Lower leg skin (tissue), 4 donors: ENCODE measurements around the gene GPHA2. TPM values are rescaled to one million over a fixed set of nuclear protein-coding genes. Genes with fewer than 3 reads are reported as not detected.

Source experiments
- DNase-seq, 2 donors: peaks; one replicate each; pipeline ENCODE4 v3.0.0-alpha.2; 2019; ENCODE audit warnings: low spot score in 2 of 2
- H3K4me3 ChIP-seq: fragments of 200-600 bp; sonication (generic); 2 replicates; pipeline ENCODE4 v1.5.1; 2017; ENCODE audit warnings: mild to moderate bottlenecking, low read depth; ENCODE audit not compliant: poor library complexity, severe bottlenecking
- CTCF ChIP-seq, 3 donors: fragments of 450-650 bp; IDR thresholded peaks; one replicate each; pipeline ENCODE4 v1.5.1; 2016; ENCODE audit warnings: antibody characterized with exemption in 3 of 3, mild to moderate bottlenecking in 3 of 3, moderate library complexity in 2 of 3
- POLR2A ChIP-seq, 2 donors: fragments of 450-650 bp; IDR thresholded peaks; one replicate each; pipeline ENCODE4 v1.6.1; 2016 to 2017; ENCODE audit warnings: antibody characterized with exemption in 2 of 2, mild to moderate bottlenecking in 1 of 2, moderate library complexity in 1 of 2
- WGBS, 2 donors: methylation state at CpG; one replicate each; pipeline ENCODE4 v1.1.5; 2018; 5-methylcytosine and 5-hydroxymethylcytosine counted together
- intact Hi-C: fragments of 100-400 bp; cut with DNase I; formaldehyde crosslinking; loops from one replicate; pipeline ENCODE4 v1.15.0; 2023; ENCODE audit warnings: low total_unique reads
- total RNA-seq, 4 donors: library from RNA; depleted of rRNA; stranded (reverse); fragments of >200 nt; gene quantifications; one replicate each; pipeline ENCODE4 v1.1.0, GENCODE V29; 2016

GPHA2 gene
- total RNA-seq, 4 donors from 2014 or later, result not detected

GRCh38 chr11:64916040-64916774, 19.5 kb downstream of the GPHA2 start:
- 2 to 7% methylated on average over 23 of the region's 23 CpGs for WGBS, 2 donors
- peak; percentile 69 to 92 for DNase-seq
- peak overlapping the region; percentile 97 for H3K4me3 ChIP-seq
- intact Hi-C loops, result no loop called here
- TF ChIP-seq POLR2A (IDR thresholded peaks at IDR 0.05) (no peak), CTCF (IDR thresholded peaks at IDR 0.05) (no peak)

GRCh38 chr11:64915376-64915887, 20.3 kb downstream of the GPHA2 start:
- intact Hi-C loops, result no loop called here
- WGBS, 2 donors, result 75 to 76% methylated on average over 7 of the region's 7 CpGs
- no peak for DNase-seq
- TF ChIP-seq POLR2A (IDR thresholded peaks at IDR 0.05) (no peak), CTCF (IDR thresholded peaks at IDR 0.05) (no peak)
- H3K4me3 ChIP-seq, result no peak overlapping the region

GRCh38 chr11:64914123-64914522, 21.6 kb downstream of the GPHA2 start:
- 91 to 97% methylated on average over 7 to 10 of the region's 17 CpGs for WGBS, 2 donors
- TF ChIP-seq CTCF (IDR thresholded peaks at IDR 0.05) (no peak), POLR2A (IDR thresholded peaks at IDR 0.05) (no peak)
- no peak overlapping the region for H3K4me3 ChIP-seq
- intact Hi-C loops, result no loop called here
- DNase-seq, result no peak

GRCh38 chr11:64913171-64913727, 22.4 kb downstream of the GPHA2 start:
- DNase-seq, result no peak
- TF ChIP-seq CTCF (IDR thresholded peaks at IDR 0.05) (no peak), POLR2A (IDR thresholded peaks at IDR 0.05) (no peak)
- H3K4me3 ChIP-seq, result no peak overlapping the region
- intact Hi-C loops, result no loop called here
- WGBS, 2 donors, result 91 to 99% methylated on average over 8 to 16 of the region's 18 CpGs

- no peak overlapping the region for H3K4me3 ChIP-seq
- no peak for TF ChIP-seq POLR2A (IDR thresholded peaks at IDR 0.05)
- TF ChIP-seq CTCF (IDR thresholded peaks at IDR 0.05), result no peak
- DNase-seq, result no peak
- 89 to 92% methylated on average over 7 to 9 of the region's 9 CpGs for WGBS, 2 donors
- intact Hi-C loops, result no loop called here
Measured at GRCh38 chr11:64911689-64912088, 24.0 kb downstream of the GPHA2 start.
